NCI-H128 (cell line): Measurements from ENCODE around the gene RNF183.
A peak's percentile ranks its signal among the peaks of the same experiment; 100 is the strongest.

Source experiments
- DNase-seq: peaks from one replicate; lab custom pipeline; 2025; ENCODE audit not compliant: unreplicated experiment; lab: John Stamatoyannopoulos, UW

The RNF183 gene

GRCh38 chr9:113302792-113303418 lies at the start of gene RNF183:
TSS of gene RNF183 (minus strand) at chr9:113303376. CDS start at chr9:113298184, 5,192 bp downstream.
- DNase-seq: no peak

- no peak for DNase-seq
Observed at GRCh38 chr9:113352411-113352810, 49.2 kb upstream of the RNF183 start.

- DNase-seq: no peak
Observed at GRCh38 chr9:113352006-113352405, 48.8 kb upstream of the RNF183 start.

- DNase-seq: no peak
Observed at GRCh38 chr9:113350937-113351336, 47.8 kb upstream of the RNF183 start.

GRCh38 chr9:113350107-113350661 lies 47.0 kb upstream of the RNF183 start:
- DNase-seq: no peak

GRCh38 chr9:113349445-113350094 lies 46.4 kb upstream of the RNF183 start, which contains the start of gene BSPRY:
TSS of gene BSPRY (plus strand) at chr9:113349541. CDS start at chr9:113349580, 39 bp downstream.
- DNase-seq: no peak

GRCh38 chr9:113349066-113349444 lies 45.9 kb upstream of the RNF183 start:
- DNase-seq: no peak

- DNase-seq: no peak
Observed at GRCh38 chr9:113348437-113348836, 45.3 kb upstream of the RNF183 start.

- no peak for DNase-seq
Observed at GRCh38 chr9:113345671-113346070, 42.5 kb upstream of the RNF183 start.

GRCh38 chr9:113345190-113345589 lies 42.0 kb upstream of the RNF183 start:
- DNase-seq: no peak

- DNase-seq: peak; percentile 66
Observed at GRCh38 chr9:113343732-113344231, 40.6 kb upstream of the RNF183 start.

- DNase-seq: no peak
Observed at GRCh38 chr9:113341712-113342410, 38.7 kb upstream of the RNF183 start.

- DNase-seq: peak; percentile 73
Observed at GRCh38 chr9:113340011-113340699, 37.0 kb upstream of the RNF183 start, which contains the start of gene WDR31. TSS of gene WDR31 (minus strand) at chr9:113340275. CDS start at chr9:113332022, 8,253 bp downstream.

- DNase-seq: no peak
Observed at GRCh38 chr9:113337714-113338113, 34.5 kb upstream of the RNF183 start.

GRCh38 chr9:113331780-113332179 lies 28.6 kb upstream of the RNF183 start:
- no peak for DNase-seq

- no peak for DNase-seq
Observed at GRCh38 chr9:113328045-113328782, 25.0 kb upstream of the RNF183 start.

- no peak for DNase-seq
Observed at GRCh38 chr9:113326230-113326629, 23.1 kb upstream of the RNF183 start.

- no peak for DNase-seq
Observed at GRCh38 chr9:113322671-113323070, 19.5 kb upstream of the RNF183 start.

GRCh38 chr9:113320051-113320450 lies 16.9 kb upstream of the RNF183 start:
- DNase-seq: no peak

- no peak for DNase-seq
Observed at GRCh38 chr9:113319054-113319453, 15.9 kb upstream of the RNF183 start.
